ENCODE measurements around the gene FIGLA.

GRCh38 chr2:70817284-70817954, 27.0 kb upstream of the FIGLA start:
- TF ChIP-seq CTCF (conservative IDR thresholded peaks at IDR 0.05) (no peak), EZH2 (IDR thresholded peaks at IDR 0.05; ENCODE audit: low read depth) (no peak)
